CD4-positive, alpha-beta memory T cell (primary cell): ENCODE measurements around the gene BICC1. TPM values are rescaled to one million over a fixed set of nuclear protein-coding genes. Genes with fewer than 3 reads are reported as not detected.
"Not testable (repeated sequence)": the region's sequence is repeated elsewhere in the genome, so short reads cannot be mapped to it uniquely, and the experiment has no call there.

ENCODE experiments used
- CTCF ChIA-PET: fragments of 350-600 bp; sonication (Branson Sonifier 250); formaldehyde crosslinking; loops from one replicate; lab custom pipeline; 2021; ENCODE audit warnings: inconsistent platforms; ENCODE audit not compliant: partially characterized antibody; lab: Charles Lee
- POLR2A ChIA-PET: fragments of 350-600 bp; sonication (Branson Sonifier 250); formaldehyde crosslinking; loops from one replicate; lab custom pipeline; 2021; ENCODE audit not compliant: partially characterized antibody; lab: Charles Lee
- DNase-seq, 5 donors: peaks; one replicate each; pipeline versions ENCODE4 v3.0.0 to v3.0.0-alpha.2; 2020 to 2022; ENCODE audit warnings: mixed read lengths in 1 of 5
- H3K27ac ChIP-seq: one replicate; pipeline ENCODE4 v1.7.0; 2013; ENCODE audit warnings: low read depth, low read length
- H3K27me3 ChIP-seq: 2 replicates; pipeline ENCODE4 v1.7.0; 2013; ENCODE audit warnings: mild to moderate bottlenecking, low read length, moderate library complexity; ENCODE audit not compliant: insufficient read depth
- H3K36me3 ChIP-seq: 2 replicates; pipeline ENCODE4 v1.7.0; 2013; ENCODE audit warnings: mild to moderate bottlenecking, low read length, moderate library complexity; ENCODE audit not compliant: insufficient read depth
- H3K4me1 ChIP-seq: 2 replicates; pipeline ENCODE4 v1.7.0; 2013; ENCODE audit warnings: mild to moderate bottlenecking, low read length, moderate library complexity; ENCODE audit not compliant: insufficient read depth
- H3K4me3 ChIP-seq, 2 donors: one replicate each; pipeline ENCODE4 v1.7.0; 2013; ENCODE audit warnings: low read length in 2 of 2, mild to moderate bottlenecking in 1 of 2
- H3K9me3 ChIP-seq, 2 donors: one replicate each; pipeline ENCODE4 v1.7.0; 2013; ENCODE audit warnings: low read length in 2 of 2, control low read depth in 1 of 2; ENCODE audit not compliant: control insufficient read depth in 1 of 2
- H3K27ac Mint-ChIP-seq, 7 donors: one replicate each; pipeline ENCODE4 v1.8.0; 2020 to 2021; ENCODE audit warnings: mixed read lengths in 7 of 7, mild to moderate bottlenecking in 6 of 7, inconsistent platforms in 3 of 7, moderate library complexity in 3 of 7
- H3K27me3 Mint-ChIP-seq, 2 donors: one replicate each; pipeline ENCODE4 v1.8.0; 2020 to 2021; ENCODE audit warnings: mixed read lengths in 2 of 2
- H3K36me3 Mint-ChIP-seq, 2 donors: one replicate each; pipeline ENCODE4 v1.8.0; 2020 to 2021; ENCODE audit warnings: mixed read lengths in 2 of 2, inconsistent platforms in 1 of 2, mild to moderate bottlenecking in 1 of 2
- H3K4me1 Mint-ChIP-seq, 4 donors: one replicate each; pipeline ENCODE4 v1.8.0; 2020 to 2021; ENCODE audit warnings: mixed read lengths in 4 of 4, mild to moderate bottlenecking in 1 of 4
- H3K4me3 Mint-ChIP-seq, 8 donors: one replicate each; pipeline ENCODE4 v1.8.0; 2020 to 2021; ENCODE audit warnings: mixed read lengths in 8 of 8, mild to moderate bottlenecking in 7 of 8, moderate library complexity in 6 of 8, inconsistent platforms in 3 of 8
- H3K9me3 Mint-ChIP-seq, 8 donors: one replicate each; pipeline ENCODE4 v1.8.0; 2020 to 2021; ENCODE audit warnings: mixed read lengths in 8 of 8, mild to moderate bottlenecking in 5 of 8, inconsistent platforms in 3 of 8, moderate library complexity in 1 of 8
- intact Hi-C: fragments of 100-400 bp; cut with micrococcal nuclease; formaldehyde crosslinking; loops from one replicate; pipeline ENCODE4 v1.15.1; 2023
- polyA plus RNA-seq, 2 donors: library from polyadenylated mRNA; unstranded; fragments of 300-500 nt; fragmentation: Illumina TruSeq; gene quantifications; one replicate each; pipeline ENCODE4 v1.2.3, GENCODE V29; 2021
- total RNA-seq, 2 experiments: library from RNA; stranded (reverse); gene quantifications; one replicate each; pipeline ENCODE4 v1.2.3, GENCODE V29; 2021

BICC1 gene
- total and polyA plus RNA-seq, 4 experiments from 2014 or later = not detected

GRCh38 chr10:58856508-58857240 lies 344.0 kb downstream of the BICC1 start:
- H3K4me1 ChIP-seq = no peaks in the 10 kb centered on the region
- intact Hi-C loops = no loop called here
- H3K36me3 Mint-ChIP-seq = no peaks in the 10 kb centered on the region
- ChIA-PET POLR2A (no interaction called here), CTCF (no interaction called here)
- no peaks in the 10 kb centered on the region for H3K4me1 Mint-ChIP-seq
- no peak overlapping the region for H3K27ac Mint-ChIP-seq
- no peak for DNase-seq
- no peak overlapping the region for H3K4me3 ChIP-seq
- peaks cover 0 to 9% (median 0%) of the 10 kb centered on the region in 8 donors for H3K9me3 Mint-ChIP-seq
- no peak overlapping the region for H3K27ac ChIP-seq
- no peaks in the 10 kb centered on the region for H3K27me3 ChIP-seq
- peaks cover 0 to 1% of the 10 kb centered on the region in 2 donors for H3K27me3 Mint-ChIP-seq
- no peaks in the 10 kb centered on the region for H3K9me3 ChIP-seq
- no peak overlapping the region for H3K4me3 Mint-ChIP-seq
- no peaks in the 10 kb centered on the region for H3K36me3 ChIP-seq

DNA sequence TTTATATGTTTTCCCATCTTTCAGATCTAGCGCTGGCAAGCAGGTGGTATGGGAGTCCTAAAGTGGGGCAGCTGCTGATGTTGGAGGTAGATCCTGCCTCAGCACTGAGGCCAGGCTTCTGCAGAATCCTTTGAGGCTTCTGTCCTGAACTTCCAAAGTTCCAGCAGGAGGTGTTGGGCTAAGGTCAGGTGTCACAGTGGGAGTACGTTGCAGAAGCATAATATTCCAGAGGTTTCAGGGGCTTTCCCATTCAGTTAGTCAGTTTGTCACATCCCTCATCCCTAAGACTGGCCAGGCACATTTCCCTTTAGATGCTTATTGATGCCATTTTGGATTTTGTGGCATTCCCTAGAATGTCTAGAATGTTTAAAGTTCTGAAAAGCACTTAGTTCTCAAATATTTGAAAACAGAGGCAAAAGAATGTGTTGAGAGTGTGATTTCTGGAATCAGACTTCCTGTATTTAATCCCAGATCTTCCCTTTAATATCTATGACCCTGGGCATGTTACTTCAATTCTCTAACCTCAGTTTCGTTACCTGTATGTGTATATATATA lies 344.7 kb downstream of the BICC1 start:
- no peaks in the 10 kb centered on the region for H3K4me1 Mint-ChIP-seq
- no peak for DNase-seq
- Histone ChIP-seq H3K27me3 (no peaks in the 10 kb centered on the region), H3K36me3 (no peaks in the 10 kb centered on the region), H3K27ac (no peak overlapping the region), H3K9me3 (no peaks in the 10 kb centered on the region), H3K4me1 (no peaks in the 10 kb centered on the region), H3K4me3 (no peak overlapping the region)
- ChIA-PET POLR2A (no interaction called here), CTCF (no interaction called here)
- H3K36me3 Mint-ChIP-seq = no peaks in the 10 kb centered on the region
- H3K27ac Mint-ChIP-seq = no peak overlapping the region
- peaks cover 0 to 1% of the 10 kb centered on the region in 2 donors for H3K27me3 Mint-ChIP-seq
- H3K9me3 Mint-ChIP-seq = peaks cover 0 to 9% (median 0%) of the 10 kb centered on the region in 8 donors
- H3K4me3 Mint-ChIP-seq = no peak overlapping the region
- intact Hi-C loops = no loop called here

GRCh38 chr10:58858123-58858522 lies 345.5 kb downstream of the BICC1 start:
- H3K4me3 ChIP-seq, POLR2A ChIA-PET, H3K27ac ChIP-seq, H3K27me3 Mint-ChIP-seq, H3K9me3 Mint-ChIP-seq, H3K9me3 ChIP-seq, H3K4me1 ChIP-seq, H3K36me3 Mint-ChIP-seq, H3K27me3 ChIP-seq, H3K36me3 ChIP-seq, DNase-seq, H3K4me3 Mint-ChIP-seq, intact Hi-C loops, CTCF ChIA-PET, H3K27ac Mint-ChIP-seq, H3K4me1 Mint-ChIP-seq: not testable (repeated sequence)

GRCh38 chr10:58859526-58859925 lies 346.9 kb downstream of the BICC1 start:
- H3K4me3 ChIP-seq = no peak overlapping the region
- intact Hi-C loops = no loop called here
- no peaks in the 10 kb centered on the region for H3K4me1 ChIP-seq
- H3K9me3 Mint-ChIP-seq = peaks cover 0 to 9% (median 1%) of the 10 kb centered on the region in 8 donors
- CTCF ChIA-PET = no interaction called here
- no peaks in the 10 kb centered on the region for H3K9me3 ChIP-seq
- no peaks in the 10 kb centered on the region for H3K36me3 Mint-ChIP-seq
- H3K27ac Mint-ChIP-seq = no peak overlapping the region
- peaks cover 0 to 1% of the 10 kb centered on the region in 2 donors for H3K27me3 Mint-ChIP-seq
- H3K36me3 ChIP-seq = no peaks in the 10 kb centered on the region
- no peak for DNase-seq
- no peaks in the 10 kb centered on the region for H3K27me3 ChIP-seq
- no peak overlapping the region for H3K27ac ChIP-seq
- no peaks in the 10 kb centered on the region for H3K4me1 Mint-ChIP-seq
- no peak overlapping the region for H3K4me3 Mint-ChIP-seq
- POLR2A ChIA-PET = no interaction called here

GRCh38 chr10:58867683-58868082 lies 355.0 kb downstream of the BICC1 start:
- H3K4me1 ChIP-seq = no peaks in the 10 kb centered on the region
- no peaks in the 10 kb centered on the region for H3K27me3 ChIP-seq
- H3K36me3 Mint-ChIP-seq = no peaks in the 10 kb centered on the region
- no peak for DNase-seq
- H3K27ac Mint-ChIP-seq = no peak overlapping the region
- H3K4me3 Mint-ChIP-seq = no peak overlapping the region
- no peak overlapping the region for H3K4me3 ChIP-seq
- CTCF ChIA-PET = no interaction called here
- peaks cover 0 to 3% (median 0%) of the 10 kb centered on the region in 8 donors for H3K9me3 Mint-ChIP-seq
- no peak overlapping the region for H3K27ac ChIP-seq
- H3K4me1 Mint-ChIP-seq = no peaks in the 10 kb centered on the region
- no peaks in the 10 kb centered on the region for H3K36me3 ChIP-seq
- intact Hi-C loops = no loop called here
- POLR2A ChIA-PET = no interaction called here
- H3K27me3 Mint-ChIP-seq = no peaks in the 10 kb centered on the region
- no peaks in the 10 kb centered on the region for H3K9me3 ChIP-seq

DNA sequence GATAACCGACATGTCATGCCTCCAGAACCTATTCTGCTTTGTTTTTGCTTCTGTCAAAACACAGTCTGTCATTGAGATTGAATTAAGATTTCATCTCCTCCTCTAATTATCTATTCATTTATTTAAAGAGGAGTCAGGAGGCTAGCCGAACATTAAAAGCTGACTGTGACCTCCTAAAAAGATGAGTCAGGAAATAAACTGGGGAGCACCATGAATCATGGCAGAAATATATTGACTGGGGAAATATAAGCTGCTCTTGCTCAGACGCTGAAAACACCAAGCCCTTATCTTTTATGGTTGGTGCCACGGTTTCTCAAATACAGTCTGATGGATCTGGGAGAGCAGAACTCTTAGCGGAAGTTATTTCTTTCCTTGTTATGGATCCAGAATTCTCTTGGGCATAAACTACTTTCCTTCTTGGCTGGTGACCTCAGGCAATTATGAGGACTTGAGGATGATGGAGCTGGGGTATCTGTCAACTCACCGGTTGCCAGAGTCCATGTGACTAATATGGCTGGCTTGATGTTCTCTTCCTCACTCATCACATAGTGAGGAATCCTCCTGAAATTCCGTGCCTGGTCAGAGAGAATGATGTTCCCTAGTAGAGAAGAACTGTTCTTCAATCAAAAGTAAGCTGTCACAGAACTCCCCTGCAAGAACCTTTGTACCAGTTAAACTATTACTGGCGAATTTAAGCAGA lies 356.2 kb downstream of the BICC1 start:
- DNase-seq = no peak
- no peak overlapping the region for H3K27ac ChIP-seq
- intact Hi-C loops = no loop called here
- ChIA-PET CTCF (no interaction called here), POLR2A (no interaction called here)
- Mint-ChIP-seq H3K27ac (no peak overlapping the region), H3K9me3 (peaks cover 0 to 2% (median 0%) of the 10 kb centered on the region in 8 donors), H3K4me3 (no peak overlapping the region), H3K4me1 (no peaks in the 10 kb centered on the region), H3K36me3 (no peaks in the 10 kb centered on the region), H3K27me3 (no peaks in the 10 kb centered on the region)
- H3K36me3 ChIP-seq = no peaks in the 10 kb centered on the region
- no peaks in the 10 kb centered on the region for H3K27me3 ChIP-seq
- no peak overlapping the region for H3K4me3 ChIP-seq
- H3K4me1 ChIP-seq = no peaks in the 10 kb centered on the region
- no peaks in the 10 kb centered on the region for H3K9me3 ChIP-seq

GRCh38 chr10:58870070-58870469 lies 357.4 kb downstream of the BICC1 start:
- intact Hi-C loops = no loop called here
- Mint-ChIP-seq H3K9me3 (peaks cover 0 to 2% (median 0%) of the 10 kb centered on the region in 8 donors), H3K27ac (no peak overlapping the region), H3K27me3 (no peaks in the 10 kb centered on the region), H3K4me3 (no peak overlapping the region), H3K36me3 (no peaks in the 10 kb centered on the region), H3K4me1 (no peaks in the 10 kb centered on the region)
- Histone ChIP-seq H3K4me3 (no peak overlapping the region), H3K9me3 (no peaks in the 10 kb centered on the region), H3K27me3 (no peaks in the 10 kb centered on the region), H3K4me1 (no peaks in the 10 kb centered on the region), H3K27ac (no peak overlapping the region), H3K36me3 (no peaks in the 10 kb centered on the region)
- ChIA-PET CTCF (no interaction called here), POLR2A (no interaction called here)
- DNase-seq = no peak
